ENCODE measurements around the gene SLC6A13. TPM values are rescaled to one million over a fixed set of nuclear protein-coding genes. Genes with fewer than 3 reads are reported as not detected.

SLC6A13 gene
- total and polyA plus RNA-seq, 7 donors, result 0.10 to 0.55 TPM; not detected in 5

- H3K27me3 ChIP-seq, result peaks cover 0 to 19% (median 0%) of the 10 kb centered on the region in 3 donors
- peaks cover 0 to 12% (median 4%) of the 10 kb centered on the region in 4 donors for H3K4me1 ChIP-seq
- 87 to 89% methylated on average over 16 of the region's 16 CpGs for whole genome bisulfite sequencing, 2 donors
- no peak for TF ChIP-seq EP300 (IDR thresholded peaks at IDR 0.05)
- TF ChIP-seq POLR2AphosphoS5 (IDR thresholded peaks at IDR 0.05), result no peak
- TF ChIP-seq POLR2A (IDR thresholded peaks at IDR 0.05), result no peak
- TF ChIP-seq CTCF (IDR thresholded peaks at IDR 0.05), result no peak
- DNase-seq, result no peak
- intact Hi-C loops (cut with DNase I), result no loop called here
- H3K27ac ChIP-seq, result no peak overlapping the region
- no peaks in the 10 kb centered on the region for H3K36me3 ChIP-seq
- no peak overlapping the region for H3K4me3 ChIP-seq
- H3K9me3 ChIP-seq, result no peaks in the 10 kb centered on the region
These were observed 86.9 kb downstream of the SLC6A13 start for GRCh38 chr12:175759-176158.

GRCh38 chr12:175250-175649, 87.4 kb downstream of the SLC6A13 start:
- Histone ChIP-seq H3K27ac (no peak overlapping the region), H3K4me3 (no peak overlapping the region), H3K9me3 (no peaks in the 10 kb centered on the region), H3K36me3 (no peaks in the 10 kb centered on the region), H3K4me1 (peaks cover 0 to 12% (median 4%) of the 10 kb centered on the region in 4 donors), H3K27me3 (peaks cover 0 to 19% (median 0%) of the 10 kb centered on the region in 3 donors)
- intact Hi-C loops (cut with DNase I), result no loop called here
- 38 to 69% methylated on average over 10 of the region's 10 CpGs for WGBS, 2 donors
- TF ChIP-seq POLR2A (IDR thresholded peaks at IDR 0.05) (no peak), CTCF (IDR thresholded peaks at IDR 0.05) (no peak), POLR2AphosphoS5 (IDR thresholded peaks at IDR 0.05) (no peak), EP300 (IDR thresholded peaks at IDR 0.05) (no peak)
- no peak for DNase-seq

DNA sequence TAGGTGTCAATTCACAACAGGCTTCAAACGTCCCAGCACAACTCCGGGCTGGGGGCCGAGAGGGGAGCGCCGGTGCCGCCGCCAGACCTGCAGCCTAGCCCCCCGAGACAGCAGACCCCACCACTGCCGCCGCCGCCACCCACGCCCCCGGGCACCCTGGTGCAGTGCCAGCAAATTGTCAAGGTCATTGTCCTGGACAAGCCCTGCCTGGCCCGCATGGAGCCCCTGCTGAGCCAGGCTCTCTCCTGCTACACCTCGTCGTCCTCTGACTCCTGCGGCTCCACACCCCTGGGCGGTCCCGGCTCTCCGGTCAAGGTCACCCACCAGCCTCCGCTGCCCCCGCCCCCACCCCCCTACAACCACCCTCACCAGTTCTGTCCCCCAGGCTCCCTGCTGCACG, 88.0 kb downstream of the SLC6A13 start:
- no peak overlapping the region for H3K4me3 ChIP-seq
- peaks cover 0 to 19% (median 0%) of the 10 kb centered on the region in 3 donors for H3K27me3 ChIP-seq
- TF ChIP-seq EP300 (IDR thresholded peaks at IDR 0.05) (no peak), POLR2A (IDR thresholded peaks at IDR 0.05) (no peak), CTCF (IDR thresholded peaks at IDR 0.05) (no peak), POLR2AphosphoS5 (IDR thresholded peaks at IDR 0.05) (no peak)
- DNase-seq, result no peak
- no peak overlapping the region for H3K27ac ChIP-seq
- H3K9me3 ChIP-seq, result no peaks in the 10 kb centered on the region
- peaks cover 0 to 12% (median 4%) of the 10 kb centered on the region in 4 donors for H3K4me1 ChIP-seq
- 63 to 83% methylated on average over 23 of the region's 23 CpGs for WGBS, 2 donors
- intact Hi-C loops (cut with DNase I), result no loop called here
- no peaks in the 10 kb centered on the region for H3K36me3 ChIP-seq

GRCh38 chr12:174124-174523, 88.5 kb downstream of the SLC6A13 start:
- intact Hi-C loops (cut with DNase I), result no loop called here
- Histone ChIP-seq H3K27me3 (peaks cover 0 to 19% (median 0%) of the 10 kb centered on the region in 3 donors), H3K4me1 (peaks cover 0 to 12% (median 4%) of the 10 kb centered on the region in 4 donors), H3K9me3 (no peaks in the 10 kb centered on the region), H3K27ac (no peak overlapping the region), H3K36me3 (no peaks in the 10 kb centered on the region), H3K4me3 (no peak overlapping the region)
- WGBS, 2 donors, result 78 to 90% methylated on average over 6 of the region's 6 CpGs
- TF ChIP-seq POLR2AphosphoS5 (IDR thresholded peaks at IDR 0.05) (no peak), CTCF (IDR thresholded peaks at IDR 0.05) (no peak), POLR2A (IDR thresholded peaks at IDR 0.05) (no peak), EP300 (IDR thresholded peaks at IDR 0.05) (no peak)
- no peak for DNase-seq

DNA sequence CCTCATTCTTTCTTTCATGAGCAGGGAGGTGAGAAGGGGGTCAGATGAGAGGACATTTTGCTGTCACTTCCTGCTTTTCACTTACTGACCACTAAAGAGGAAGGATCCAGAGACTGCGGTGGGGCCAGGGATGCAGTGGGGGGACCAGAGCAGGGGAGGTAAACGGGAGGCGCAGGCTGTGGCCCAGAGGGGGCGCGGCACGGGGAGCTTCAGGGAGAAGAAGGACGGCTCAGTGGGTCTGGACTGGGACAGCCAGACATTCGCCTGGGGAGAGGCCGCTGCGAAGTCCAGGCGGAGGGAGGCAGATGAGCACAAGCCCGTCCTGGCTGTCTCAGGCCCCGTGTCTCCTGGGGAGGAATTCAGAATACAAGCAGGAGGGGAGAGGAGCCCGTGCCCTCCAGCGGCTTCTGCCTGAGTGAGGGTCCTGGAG, 89.9 kb downstream of the SLC6A13 start:
- TF ChIP-seq POLR2A (IDR thresholded peaks at IDR 0.05), result no peak
- TF ChIP-seq EP300 (IDR thresholded peaks at IDR 0.05), result no peak
- no peak for TF ChIP-seq CTCF (IDR thresholded peaks at IDR 0.05)
- no peak for TF ChIP-seq POLR2AphosphoS5 (IDR thresholded peaks at IDR 0.05)
- peaks cover 0 to 16% (median 0%) of the 10 kb centered on the region in 3 donors for H3K27me3 ChIP-seq
- H3K27ac ChIP-seq, result no peak overlapping the region
- H3K4me1 ChIP-seq, result peaks cover 0 to 12% (median 4%) of the 10 kb centered on the region in 4 donors
- H3K9me3 ChIP-seq, result no peaks in the 10 kb centered on the region
- WGBS, 2 donors, result 77 to 88% methylated on average over 15 of the region's 15 CpGs
- H3K36me3 ChIP-seq, result no peaks in the 10 kb centered on the region
- H3K4me3 ChIP-seq, result no peak overlapping the region
- DNase-seq, result no peak
- intact Hi-C loops (cut with DNase I), result no loop called here
